Keratinocyte (primary cell): ENCODE data around the gene TEX29. TPM values are rescaled to one million over a fixed set of nuclear protein-coding genes. Genes with fewer than 3 reads are reported as not detected.

Experiments
- DNase-seq: peaks from one replicate; pipeline ENCODE4 v3.0.0-alpha.2; 2011; ENCODE audit warnings: low read depth, missing footprints, low spot score
- FAIRE-seq: peaks from 2 replicates; lab custom pipeline; 2011; peaks lifted over from hg19 to GRCh38; lab: Jason Lieb, UNC
- H2AFZ ChIP-seq: 2 replicates; pipeline ENCODE4 v1.6.0; 2012; ENCODE audit warnings: low read length, control low read depth, inconsistent platforms; ENCODE audit not compliant: control insufficient read depth
- H3K27ac ChIP-seq: 2 replicates; pipeline ENCODE4 v1.5.1; 2011; ENCODE audit warnings: low read length; ENCODE audit not compliant: control insufficient read depth, insufficient read depth
- H3K27me3 ChIP-seq: 3 replicates; pipeline ENCODE4 v1.6.0; 2011; ENCODE audit warnings: low read length; ENCODE audit not compliant: control insufficient read depth, insufficient read depth; ENCODE audit errors: extremely low read depth
- H3K36me3 ChIP-seq, 2 experiments: 2 replicates in 1 of 2; 3 replicates in 1 of 2; pipeline ENCODE4 v1.5.1; 2011; ENCODE audit warnings: low read length in 2 of 2, mild to moderate bottlenecking in 1 of 2; ENCODE audit not compliant: control insufficient read depth in 2 of 2, insufficient read depth in 2 of 2; ENCODE audit errors: extremely low read depth in 1 of 2
- H3K4me1 ChIP-seq: 3 replicates; pipeline ENCODE4 v1.5.1; 2011; ENCODE audit warnings: low read length; ENCODE audit not compliant: control insufficient read depth, insufficient read depth; ENCODE audit errors: extremely low read depth
- H3K4me2 ChIP-seq: 3 replicates; pipeline ENCODE4 v1.6.0; 2011; ENCODE audit warnings: low read depth, low read length; ENCODE audit not compliant: control insufficient read depth, insufficient read depth; ENCODE audit errors: extremely low read depth
- H3K4me3 ChIP-seq, 3 experiments: fragments of 200-600 bp in 1 of 3; sonication (generic) in 1 of 3; 2 replicates in 2 of 3; 3 replicates in 1 of 3; pipeline ENCODE4 v1.5.1; 2011 to 2016; ENCODE audit warnings: low read length in 3 of 3, mild to moderate bottlenecking in 3 of 3, control low read depth in 2 of 3, inconsistent platforms in 1 of 3, low read depth in 1 of 3, mixed read lengths in 1 of 3, mixed run types in 1 of 3, moderate library complexity in 1 of 3; ENCODE audit not compliant: control insufficient read depth in 2 of 3, insufficient read depth in 2 of 3; ENCODE audit errors: extremely low read depth in 1 of 3
- H3K79me2 ChIP-seq: 2 replicates; pipeline ENCODE4 v1.6.0; 2012; ENCODE audit warnings: low read length; ENCODE audit not compliant: control insufficient read depth, insufficient read depth
- H3K9ac ChIP-seq: 3 replicates; pipeline ENCODE4 v1.6.0; 2011; ENCODE audit warnings: low read length; ENCODE audit not compliant: control insufficient read depth, insufficient read depth; ENCODE audit errors: extremely low read depth
- H3K9me1 ChIP-seq: 3 replicates; pipeline ENCODE4 v1.6.0; 2011; ENCODE audit warnings: low read length; ENCODE audit not compliant: control insufficient read depth, insufficient read depth; ENCODE audit errors: extremely low read depth
- H3K9me3 ChIP-seq: 2 replicates; pipeline ENCODE4 v1.5.1; 2012; ENCODE audit warnings: low read depth, low read length; ENCODE audit not compliant: control insufficient read depth
- H4K20me1 ChIP-seq: 3 replicates; pipeline ENCODE4 v1.6.0; 2011; ENCODE audit warnings: low read length; ENCODE audit not compliant: control insufficient read depth, insufficient read depth; ENCODE audit errors: extremely low read depth
- EZH2 ChIP-seq: IDR thresholded peaks from one replicate; pipeline ENCODE4 v1.6.1; 2012; ENCODE audit warnings: inconsistent platforms, mild to moderate bottlenecking, low read length, moderate library complexity
- dilution Hi-C: fragments of 300-500 bp; cut with MboI; formaldehyde crosslinking; loops from one replicate; pipeline ENCODE4 v1.7.0; 2020; ENCODE audit warnings: low sequenced_read_pairs; ENCODE audit not compliant: extremely low pct_ligation_motif_present
- polyA plus RNA-seq, 5 experiments: library from polyadenylated mRNA; depleted of rRNA in 3 of 5; stranded (reverse) in 3 of 5; stranded (forward) in 1 of 5; unstranded in 1 of 5; fragments of >200 nt; gene quantifications; 1 replicate in 1 of 5; 2 replicates in 3 of 5; 3 replicates in 1 of 5; pipeline versions ENCODE4 v1.2.1 to v1.2.3, GENCODE V29; 2011 to 2012; ENCODE audit warnings: missing spikeins in 2 of 5, low read depth in 1 of 5, low replicate concordance in 1 of 5
- TF ChIP-seq, protein P1 (sequence below), 3 experiments: IDR thresholded peaks in 1 of 3; conservative IDR thresholded peaks in 1 of 3; optimal IDR thresholded peaks in 1 of 3; 2 replicates in 2 of 3; 3 replicates in 1 of 3; pipeline versions ENCODE3 to v1.5.1; 2011; ENCODE audit warnings: low read length in 3 of 3, mild to moderate bottlenecking in 3 of 3, moderate library complexity in 2 of 3, control low read depth in 1 of 3, inconsistent platforms in 1 of 3; ENCODE audit not compliant: insufficient read depth in 2 of 3; ENCODE audit errors: extremely low read depth in 1 of 3

TEX29 gene
- polyA plus RNA-seq, 1 donor (not counting 4 experiments of a cell fraction or from before 2014, with no cell fraction given) = 0.18 TPM

- Histone ChIP-seq H3K9me3 (no peaks in the 10 kb centered on the region), H3K9ac (no peak overlapping the region), H3K4me1 (no peaks in the 10 kb centered on the region), H3K4me2 (no peak overlapping the region), H3K27ac (no peak overlapping the region), H3K79me2 (no peaks in the 10 kb centered on the region), H3K27me3 (no peaks in the 10 kb centered on the region), H3K9me1 (no peaks in the 10 kb centered on the region), H4K20me1 (no peaks in the 10 kb centered on the region), H3K4me3 (no peak overlapping the region), H3K36me3 (no peaks in the 10 kb centered on the region), H2AFZ (no peak overlapping the region)
- dilution Hi-C loops = no loop called here
- FAIRE-seq (no peak), DNase-seq (no peak)
- TF ChIP-seq, protein P1, sequence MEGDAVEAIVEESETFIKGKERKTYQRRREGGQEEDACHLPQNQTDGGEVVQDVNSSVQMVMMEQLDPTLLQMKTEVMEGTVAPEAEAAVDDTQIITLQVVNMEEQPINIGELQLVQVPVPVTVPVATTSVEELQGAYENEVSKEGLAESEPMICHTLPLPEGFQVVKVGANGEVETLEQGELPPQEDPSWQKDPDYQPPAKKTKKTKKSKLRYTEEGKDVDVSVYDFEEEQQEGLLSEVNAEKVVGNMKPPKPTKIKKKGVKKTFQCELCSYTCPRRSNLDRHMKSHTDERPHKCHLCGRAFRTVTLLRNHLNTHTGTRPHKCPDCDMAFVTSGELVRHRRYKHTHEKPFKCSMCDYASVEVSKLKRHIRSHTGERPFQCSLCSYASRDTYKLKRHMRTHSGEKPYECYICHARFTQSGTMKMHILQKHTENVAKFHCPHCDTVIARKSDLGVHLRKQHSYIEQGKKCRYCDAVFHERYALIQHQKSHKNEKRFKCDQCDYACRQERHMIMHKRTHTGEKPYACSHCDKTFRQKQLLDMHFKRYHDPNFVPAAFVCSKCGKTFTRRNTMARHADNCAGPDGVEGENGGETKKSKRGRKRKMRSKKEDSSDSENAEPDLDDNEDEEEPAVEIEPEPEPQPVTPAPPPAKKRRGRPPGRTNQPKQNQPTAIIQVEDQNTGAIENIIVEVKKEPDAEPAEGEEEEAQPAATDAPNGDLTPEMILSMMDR (optimal IDR thresholded peaks at IDR 0.05 in 1 of 3, IDR thresholded peaks at IDR 0.05 in 1 of 3, conservative IDR thresholded peaks at IDR 0.05 in 1 of 3; ENCODE audit: extremely low read depth in 1 of 3, insufficient read depth in 2 of 3, low read length in 3 of 3) = no peak
- no peak for TF ChIP-seq EZH2
Measured at GRCh38 chr13:111328574-111329410, 8.3 kb downstream of the TEX29 start.

DNA sequence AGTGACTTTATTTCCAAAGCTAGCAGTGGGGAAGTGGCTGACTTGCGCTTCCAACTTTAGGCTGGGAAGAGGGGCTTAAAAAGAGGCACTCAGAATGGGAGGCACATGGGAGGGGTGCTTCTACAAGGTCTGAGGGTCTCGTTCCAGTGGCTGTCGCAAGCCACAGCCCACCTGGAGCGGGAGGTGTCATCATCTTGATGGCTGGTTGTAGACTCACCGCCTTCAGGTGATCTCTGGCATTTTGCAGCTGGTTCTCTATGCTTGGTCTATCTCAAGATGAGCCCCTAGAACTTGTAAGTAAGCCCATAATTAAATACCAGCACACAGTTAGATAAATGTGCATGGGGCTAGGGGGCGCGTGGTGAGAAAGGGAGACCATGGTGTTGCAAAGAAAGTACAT is 9.2 kb downstream of the TEX29 start:
- DNase-seq (no peak), FAIRE-seq (no peak)
- dilution Hi-C loops = no loop called here
- no peaks in the 10 kb centered on the region for H3K36me3 ChIP-seq
- no peaks in the 10 kb centered on the region for H3K27me3 ChIP-seq
- H3K9me3 ChIP-seq = no peaks in the 10 kb centered on the region
- H3K4me1 ChIP-seq = no peaks in the 10 kb centered on the region
- H3K27ac ChIP-seq = no peak overlapping the region
- H3K4me2 ChIP-seq = no peak overlapping the region
- no peaks in the 10 kb centered on the region for H4K20me1 ChIP-seq
- H3K4me3 ChIP-seq = no peak overlapping the region
- no peak overlapping the region for H3K9ac ChIP-seq
- H3K9me1 ChIP-seq = no peaks in the 10 kb centered on the region
- TF ChIP-seq, protein P1 (optimal IDR thresholded peaks at IDR 0.05 in 1 of 3, IDR thresholded peaks at IDR 0.05 in 1 of 3, conservative IDR thresholded peaks at IDR 0.05 in 1 of 3; ENCODE audit: extremely low read depth in 1 of 3, insufficient read depth in 2 of 3, low read length in 3 of 3) = no peak
- no peak for TF ChIP-seq EZH2
- no peaks in the 10 kb centered on the region for H3K79me2 ChIP-seq
- H2AFZ ChIP-seq = no peak overlapping the region
